Measurements from ENCODE around the gene TIMM50.
A peak's percentile ranks its signal among the peaks of the same experiment; 100 is the strongest.

Gene TIMM50

GRCh38 chr19:39531834-39532232 lies 51.2 kb downstream of the TIMM50 start:
- H3K4me3 ChIP-seq (ENCODE audit: low read depth, low read length): peak overlapping the region; percentile 75
- in situ Hi-C loops (cut with HindIII; ENCODE audit: low sequenced_read_pairs): no loop called here
- no peak for TF ChIP-seq CTCF (IDR thresholded peaks at IDR 0.05; ENCODE audit: low read depth, low read length)
- no peak for DNase-seq (ENCODE audit: low read depth, low spot score)

DNA sequence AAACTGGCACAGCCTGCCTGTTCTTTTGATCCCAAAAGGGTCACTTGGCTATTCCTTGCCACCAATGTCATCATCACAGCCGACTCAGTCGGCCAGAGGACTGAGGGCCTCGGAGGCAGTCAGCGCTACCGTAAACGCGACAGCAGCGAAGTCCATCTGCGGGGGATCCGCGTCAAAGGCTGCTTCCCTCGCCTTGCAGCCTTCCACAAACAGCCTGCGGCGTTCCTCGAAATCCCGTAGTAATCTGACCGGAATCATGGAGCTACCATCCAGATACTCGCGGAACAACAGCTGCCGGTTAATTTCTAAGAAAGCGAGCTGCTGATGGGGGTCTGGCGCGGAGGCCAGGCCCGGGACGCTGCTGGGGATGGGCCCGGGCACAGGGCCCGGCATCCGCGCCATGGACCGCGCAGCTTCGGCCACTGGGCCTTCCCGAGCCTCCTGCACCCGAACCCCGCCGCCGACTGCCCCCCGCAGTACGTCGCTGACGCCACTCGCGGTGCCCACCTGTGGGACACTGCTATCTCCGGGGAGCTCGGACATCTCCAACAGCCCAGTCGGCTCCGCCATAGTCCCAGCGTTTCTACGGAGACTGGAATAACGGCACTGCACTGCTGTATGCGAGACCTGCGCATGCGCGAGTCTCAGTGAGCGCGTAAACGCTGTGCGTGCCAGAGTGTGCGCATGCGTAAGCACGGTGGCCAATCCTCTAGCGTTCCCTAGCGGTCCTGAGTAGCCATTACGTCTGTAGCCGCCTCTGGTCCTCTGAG lies 51.8 kb downstream of the TIMM50 start, which contains the start of gene EID2B:
Gene EID2B (minus strand): TSS at position 620 of the 770 bp plus-strand sequence. CDS start 50 bp downstream, at position 570.
- TF ChIP-seq CTCF (IDR thresholded peaks at IDR 0.05; ENCODE audit: low read depth, low read length): peak; percentile 98
- in situ Hi-C loops (cut with HindIII; ENCODE audit: low sequenced_read_pairs): no loop called here
- DNase-seq (ENCODE audit: low read depth, low spot score): peak; percentile 94
- peak within 1 kb of the TSS; percentile 75 for H3K4me3 ChIP-seq (ENCODE audit: low read depth, low read length)

DNA sequence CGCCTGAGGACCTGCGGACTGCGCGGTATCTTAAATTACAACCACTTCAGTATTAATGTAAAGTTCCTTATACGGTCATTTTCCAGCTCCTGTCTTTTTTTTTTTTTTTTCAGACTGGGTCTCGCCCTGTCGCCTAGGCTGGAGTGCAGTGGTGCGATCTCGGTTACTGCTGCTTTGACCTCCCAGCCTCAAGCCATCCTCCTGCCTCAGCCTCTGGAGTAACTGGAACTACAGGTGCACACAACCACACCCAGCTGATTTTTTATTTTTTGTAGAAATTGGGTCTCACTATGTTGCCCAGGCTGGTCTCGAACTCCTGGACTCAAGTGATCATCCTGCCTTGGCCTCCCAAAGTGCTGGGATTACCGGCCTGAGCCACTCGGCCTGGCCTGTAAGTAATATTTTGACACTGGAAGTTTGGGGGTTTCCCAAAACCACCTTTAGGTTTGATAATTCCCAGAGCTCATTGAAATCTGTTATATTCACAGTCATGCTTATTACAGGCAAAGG lies 52.4 kb downstream of the TIMM50 start:
- no peak overlapping the region for H3K4me3 ChIP-seq (ENCODE audit: low read depth, low read length)
- no peak for TF ChIP-seq CTCF (IDR thresholded peaks at IDR 0.05; ENCODE audit: low read depth, low read length)
- in situ Hi-C loops (cut with HindIII; ENCODE audit: low sequenced_read_pairs): no loop called here
- no peak for DNase-seq (ENCODE audit: low read depth, low spot score)

GRCh38 chr19:39533791-39534190 lies 53.2 kb downstream of the TIMM50 start:
- no peak for DNase-seq (ENCODE audit: low read depth, low spot score)
- in situ Hi-C loops (cut with HindIII; ENCODE audit: low sequenced_read_pairs): no loop called here
- no peak for TF ChIP-seq CTCF (IDR thresholded peaks at IDR 0.05; ENCODE audit: low read depth, low read length)
- H3K4me3 ChIP-seq (ENCODE audit: low read depth, low read length): no peak overlapping the region

DNA sequence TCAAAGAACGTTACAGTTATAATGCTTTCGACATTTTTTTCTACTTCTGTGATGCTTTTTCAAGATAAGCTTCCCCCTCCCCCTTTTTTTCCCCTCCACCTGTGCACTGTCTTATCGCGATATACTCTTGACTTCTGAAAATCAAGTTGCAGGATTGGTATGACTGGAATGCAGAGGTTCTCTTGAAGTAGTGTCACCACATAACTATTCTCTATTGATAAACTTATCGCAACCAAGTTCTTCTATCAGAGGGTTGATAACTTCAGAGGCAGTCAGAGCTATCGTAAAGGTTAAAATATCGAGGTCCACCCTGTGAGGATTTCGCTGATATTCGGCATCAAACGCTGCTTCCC lies 58.5 kb downstream of the TIMM50 start:
- DNase-seq (ENCODE audit: low read depth, low spot score): peak; percentile 46
- TF ChIP-seq CTCF (IDR thresholded peaks at IDR 0.05; ENCODE audit: low read depth, low read length): no peak
- H3K4me3 ChIP-seq (ENCODE audit: low read depth, low read length): peak overlapping the region; percentile 58
- in situ Hi-C loops (cut with HindIII; ENCODE audit: low sequenced_read_pairs): no loop called here

DNA sequence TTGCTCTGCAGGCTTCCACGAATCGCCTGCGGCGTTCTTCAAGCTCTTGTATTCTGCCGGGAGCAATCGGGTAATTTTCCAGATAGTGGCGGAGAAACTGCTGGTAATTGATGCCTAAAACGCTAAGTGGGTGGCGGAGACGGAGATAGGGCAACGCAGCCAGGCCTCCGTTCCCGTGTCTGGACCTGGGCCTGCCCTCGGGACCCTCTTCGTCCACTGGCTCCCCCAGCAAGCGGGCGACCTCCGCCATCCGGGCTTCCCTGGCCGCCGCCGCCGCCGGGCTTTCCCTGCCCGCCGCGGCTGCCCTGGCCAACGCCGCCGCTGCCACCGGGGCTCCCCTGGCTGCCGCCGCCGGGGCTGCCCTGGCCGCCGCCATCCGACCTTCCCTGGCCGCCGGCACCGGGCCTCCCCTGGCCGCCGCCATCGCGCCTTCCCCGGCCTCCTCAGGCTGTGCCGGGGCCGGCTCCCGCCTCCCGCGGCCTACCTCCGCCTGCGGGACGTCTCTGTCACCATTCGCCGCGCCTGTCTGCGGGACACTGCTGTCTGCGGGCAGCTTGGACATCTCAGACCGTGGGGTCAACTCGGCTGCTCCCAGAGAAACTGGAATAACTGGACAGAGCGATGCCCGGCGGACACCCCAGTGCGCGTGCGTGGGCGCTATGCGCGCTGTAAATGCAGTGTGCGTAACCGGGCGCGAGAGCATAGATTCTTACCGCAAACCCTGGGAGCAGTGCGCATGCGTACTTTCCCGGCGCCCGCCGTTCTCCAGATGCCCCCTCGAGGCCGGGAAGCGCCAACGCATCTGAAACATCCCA lies 59.1 kb downstream of the TIMM50 start, which contains the start of gene EID2:
Gene EID2 (minus strand): TSS at position 644 of the 815 bp plus-strand sequence. CDS start 82 bp downstream, at position 562.
- in situ Hi-C loops (cut with HindIII; ENCODE audit: low sequenced_read_pairs): no loop called here
- peak within 1 kb of the TSS; percentile 58 for H3K4me3 ChIP-seq (ENCODE audit: low read depth, low read length)
- peak; percentile 95 for DNase-seq (ENCODE audit: low read depth, low spot score)
- TF ChIP-seq CTCF (IDR thresholded peaks at IDR 0.05; ENCODE audit: low read depth, low read length): peak; percentile 87

All from astrocyte of the spinal cord (primary cell).